ENCODE results near the gene ATP2B3.

The ATP2B3 gene

GRCh38 chrX:153596981-153597750, 79.7 kb downstream of the ATP2B3 start:
- H3K4me3 ChIP-seq (ENCODE audit: low read depth, low read length): no peak overlapping the region
- DNase-seq (ENCODE audit: low read depth): no peak
- TF ChIP-seq CTCF (IDR thresholded peaks at IDR 0.05; ENCODE audit: control insufficient read depth, extremely low read depth, insufficient read depth): no peak

- peak within 1 kb of the TSS; percentile 66 for H3K4me3 ChIP-seq (ENCODE audit: low read depth, low read length)
- DNase-seq (ENCODE audit: low read depth): no peak
- TF ChIP-seq CTCF (IDR thresholded peaks at IDR 0.05; ENCODE audit: control insufficient read depth, extremely low read depth, insufficient read depth): no peak
These were observed 81.2 kb downstream of the ATP2B3 start, which contains the start of gene CCNQ for GRCh38 chrX:153598541-153599191. CCNQ (minus strand) TSS chrX:153599139; CDS start chrX:153599073, 66 bp downstream.

GRCh38 chrX:153599192-153600031, 82.0 kb downstream of the ATP2B3 start:
- H3K4me3 ChIP-seq (ENCODE audit: low read depth, low read length): peak overlapping the region; percentile 66
- peak; percentile 54 for DNase-seq (ENCODE audit: low read depth)

GRCh38 chrX:153600032-153600373, 82.6 kb downstream of the ATP2B3 start:
- peak overlapping the region; percentile 66 for H3K4me3 ChIP-seq (ENCODE audit: low read depth, low read length)
- no peak for DNase-seq (ENCODE audit: low read depth)
- TF ChIP-seq CTCF (IDR thresholded peaks at IDR 0.05; ENCODE audit: control insufficient read depth, extremely low read depth, insufficient read depth): no peak

More at GRCh38 chrX:153599192-153600031, 82.0 kb downstream of the ATP2B3 start:
- no peak for TF ChIP-seq CTCF (IDR thresholded peaks at IDR 0.05; ENCODE audit: control insufficient read depth, extremely low read depth, insufficient read depth)

GRCh38 chrX:153600921-153601320, 83.5 kb downstream of the ATP2B3 start:
- TF ChIP-seq CTCF (IDR thresholded peaks at IDR 0.05; ENCODE audit: control insufficient read depth, extremely low read depth, insufficient read depth): no peak
- no peak overlapping the region for H3K4me3 ChIP-seq (ENCODE audit: low read depth, low read length)
- DNase-seq (ENCODE audit: low read depth): no peak

- H3K4me3 ChIP-seq (ENCODE audit: low read depth, low read length): no peak overlapping the region
- no peak for DNase-seq (ENCODE audit: low read depth)
- no peak for TF ChIP-seq CTCF (IDR thresholded peaks at IDR 0.05; ENCODE audit: control insufficient read depth, extremely low read depth, insufficient read depth)
These were observed 84.2 kb downstream of the ATP2B3 start for GRCh38 chrX:153601511-153602110.
